HepG2 (cell line): ENCODE measurements around the gene CLIP2. TPM values are rescaled to one million over a fixed set of nuclear protein-coding genes. Genes with fewer than 3 reads are reported as not detected.

Experiments used
- ATAC-seq: fragments of 200-7000 bp; cut with Tn5 transposase; 3 replicates; pipeline ENCODE4 v1.9.1; 2020; ENCODE audit warnings: mild to moderate bottlenecking, moderate library complexity
- BruUV-seq: library from RNA; stranded (reverse); fragments of 400-500 nt; replicated peaks from 2 replicates; lab custom pipeline; 2021; lab: Mats Ljungman, UMichigan
- CTCF ChIA-PET: fragments of 300-600 bp; formaldehyde crosslinking; extraction: SDS; loops from one replicate; lab custom pipeline; 2021; ENCODE audit warnings: low total read pairs, inconsistent platforms, low intra/inter-chr PET ratio; lab: Yijun Ruan, JAX
- POLR2A ChIA-PET: fragments of 350-600 bp; sonication (Branson Sonifier 250); formaldehyde crosslinking; loops from one replicate; lab custom pipeline; 2020; ENCODE audit warnings: antibody characterized with exemption, inconsistent platforms; lab: Yijun Ruan, JAX
- DNase-seq: peaks from one replicate; pipeline ENCODE4 v3.0.0-alpha.2; 2015; ENCODE audit warnings: low spot score
- FAIRE-seq: peaks from 3 replicates; lab custom pipeline; 2011; peaks lifted over from hg19 to GRCh38; lab: Jason Lieb, UNC
- H2AFZ ChIP-seq: one replicate; pipeline ENCODE4 v1.6.1; 2011; ENCODE audit warnings: low read length, inconsistent platforms
- H3K27ac ChIP-seq: fragments of 300-600 bp; 3 replicates; pipeline ENCODE4 v1.8.0; 2011; ENCODE audit warnings: mixed run types, mild to moderate bottlenecking, mixed read lengths, low read length, inconsistent platforms; ENCODE audit not compliant: insufficient read depth; ENCODE audit errors: extremely low read length
- H3K27me3 ChIP-seq, 2 experiments: fragments of 200-600 bp in 1 of 2; 2 replicates in 1 of 2; 3 replicates in 1 of 2; pipeline versions ENCODE4 v1.6.0 to v1.8.0; 2011; ENCODE audit warnings: low read length in 2 of 2, mild to moderate bottlenecking in 2 of 2, moderate library complexity in 2 of 2, inconsistent platforms in 1 of 2; ENCODE audit not compliant: insufficient read depth in 2 of 2, control insufficient read depth in 1 of 2
- H3K36me3 ChIP-seq, 2 experiments: fragments of 200-600 bp in 1 of 2; replicated peaks in 1 of 2; 2 replicates in 1 of 2; 3 replicates in 1 of 2; pipeline versions ENCODE4 v1.5.1 to v1.8.0; 2011; ENCODE audit warnings: low read length in 2 of 2, inconsistent platforms in 1 of 2; ENCODE audit not compliant: insufficient read depth in 2 of 2, control insufficient read depth in 1 of 2
- H3K4me1 ChIP-seq: 2 replicates; pipeline ENCODE4 v1.5.1; 2012; ENCODE audit warnings: low read length, inconsistent platforms; ENCODE audit not compliant: insufficient read depth
- H3K4me2 ChIP-seq: 2 replicates; pipeline ENCODE4 v1.6.0; 2011; ENCODE audit warnings: low read depth, low read length, inconsistent platforms
- H3K4me3 ChIP-seq, 3 experiments: fragments of 200-600 bp in 1 of 3; sonication (generic), shearing (Covaris generic) in 1 of 3; replicated peaks in 1 of 3; 2 replicates each; pipeline ENCODE4 v1.5.1; 2011 to 2016; ENCODE audit warnings: low read length in 3 of 3, inconsistent platforms in 2 of 3, low read depth in 2 of 3, mild to moderate bottlenecking in 2 of 3, control low read depth in 1 of 3, mixed read lengths in 1 of 3; ENCODE audit not compliant: insufficient read depth in 1 of 3
- H3K79me2 ChIP-seq: one replicate; pipeline ENCODE4 v1.6.1; 2011; ENCODE audit warnings: low read length, inconsistent platforms; ENCODE audit not compliant: insufficient read depth
- H3K9ac ChIP-seq: 2 replicates; pipeline ENCODE4 v1.6.0; 2011; ENCODE audit warnings: mild to moderate bottlenecking, low read depth, low read length, inconsistent platforms; ENCODE audit not compliant: insufficient read depth
- H3K9me3 ChIP-seq: 2 replicates; pipeline ENCODE4 v1.5.1; 2012; ENCODE audit warnings: mild to moderate bottlenecking, low read length
- H4K20me1 ChIP-seq: 2 replicates; pipeline ENCODE4 v1.6.0; 2011; ENCODE audit warnings: inconsistent platforms, mild to moderate bottlenecking, low read length, moderate library complexity; ENCODE audit not compliant: insufficient read depth
- BHLHE40 ChIP-seq: IDR thresholded peaks from 2 replicates; pipeline ENCODE4 v1.6.1; 2011; ENCODE audit warnings: low read length, improper control_type of control experiment
- FOXC1 ChIP-seq: sonication (generic); formaldehyde crosslinking; IDR thresholded peaks from 2 replicates; pipeline ENCODE4 v1.8.0; 2022; ENCODE audit warnings: mild to moderate bottlenecking, missing genetic modification reagents, borderline replicate concordance
- FOXP4 ChIP-seq: sonication (generic); formaldehyde crosslinking; IDR thresholded peaks from 2 replicates; pipeline ENCODE4 v1.4.0; 2020; ENCODE audit warnings: missing genetic modification reagents
- HNF4A ChIP-seq: sonication (generic); formaldehyde crosslinking; IDR thresholded peaks from 2 replicates; pipeline ENCODE4 v1.4.0; 2020; ENCODE audit warnings: missing genetic modification reagents
- MEF2D ChIP-seq: sonication (generic); formaldehyde crosslinking; IDR thresholded peaks from 2 replicates; pipeline ENCODE4 v1.5.1; 2020; ENCODE audit warnings: mild to moderate bottlenecking, missing genetic modification reagents
- RAD21 ChIP-seq: fragments of 450-650 bp; formaldehyde crosslinking; IDR thresholded peaks from 2 replicates; pipeline ENCODE4 v1.5.0; 2020; ENCODE audit warnings: mild to moderate bottlenecking
- SKI ChIP-seq: fragments of 450-650 bp; IDR thresholded peaks from one replicate; pipeline ENCODE4 v1.6.1; 2018; ENCODE audit warnings: mild to moderate bottlenecking; ENCODE audit not compliant: partially characterized antibody
- ZBTB25 ChIP-seq: IDR thresholded peaks from 2 replicates; pipeline ENCODE4 v1.6.1; 2018; ENCODE audit warnings: missing genetic modification reagents
- ZBTB46 ChIP-seq: sonication (generic); formaldehyde crosslinking; IDR thresholded peaks from 2 replicates; pipeline ENCODE4 v1.4.0; 2020; ENCODE audit warnings: mild to moderate bottlenecking, missing genetic modification reagents, borderline replicate concordance
- ZFAT ChIP-seq: sonication (generic); formaldehyde crosslinking; conservative IDR thresholded peaks from 2 replicates; pipeline ENCODE4 v1.8.1; 2023; ENCODE audit warnings: missing genetic modification reagents, inconsistent platforms
- ZNF230 ChIP-seq: sonication (generic); formaldehyde crosslinking; IDR thresholded peaks from 2 replicates; pipeline ENCODE4 v1.4.0; 2020; ENCODE audit warnings: mild to moderate bottlenecking, missing genetic modification reagents
- ZNF335 ChIP-seq: sonication (generic); formaldehyde crosslinking; IDR thresholded peaks from 2 replicates; pipeline ENCODE4 v1.4.0; 2020; ENCODE audit warnings: missing genetic modification reagents
- ZNF343 ChIP-seq: sonication (generic); formaldehyde crosslinking; IDR thresholded peaks from 2 replicates; pipeline ENCODE4 v1.4.0; 2020; ENCODE audit warnings: mild to moderate bottlenecking, missing genetic modification reagents
- ZNF737 ChIP-seq: sonication (generic); formaldehyde crosslinking; IDR thresholded peaks from 2 replicates; pipeline ENCODE4 v1.5.0; 2020; ENCODE audit warnings: missing genetic modification reagents, mild to moderate bottlenecking, borderline replicate concordance
- ZNF740 ChIP-seq: sonication (generic); formaldehyde crosslinking; IDR thresholded peaks from 2 replicates; pipeline ENCODE4 v1.4.0; 2020; ENCODE audit warnings: missing genetic modification reagents
- ZSCAN12 ChIP-seq: sonication (generic); formaldehyde crosslinking; IDR thresholded peaks from 2 replicates; pipeline ENCODE4 v1.9.0; 2021; ENCODE audit warnings: mild to moderate bottlenecking, missing genetic modification reagents
- ZSCAN21 ChIP-seq: sonication (generic); formaldehyde crosslinking; IDR thresholded peaks from 2 replicates; pipeline ENCODE4 v1.8.0; 2022; ENCODE audit warnings: mild to moderate bottlenecking, missing genetic modification reagents, moderate library complexity, borderline replicate concordance
- WGBS: methylation state at CpG from one replicate; pipeline ENCODE4 v1.1.6; 2017; ENCODE audit warnings: low lambda C conversion rate; 5-methylcytosine and 5-hydroxymethylcytosine counted together
- in situ Hi-C: cut with HindIII; loops from 2 replicates; pipeline ENCODE4 v1.10.0; 2017; ENCODE audit warnings: low pct_unique_long_range_greater_than_20kb; ENCODE audit not compliant: extremely low pct_ligation_motif_present
- intact Hi-C: fragments of 100-400 bp; cut with micrococcal nuclease; formaldehyde crosslinking; loops from one replicate; pipeline ENCODE4 v1.10.0; 2022; ENCODE audit not compliant: unreplicated experiment
- polyA plus RNA-seq, 8 experiments: library from polyadenylated mRNA; depleted of rRNA in 3 of 8; stranded (reverse) in 7 of 8; unstranded in 1 of 8; fragments of >200 nt; fragmentation: Illumina TruSeq in 4 of 8; extraction: Trizol in 4 of 8; gene quantifications; 2 replicates each; pipeline versions ENCODE4 v1.2.1 to v1.2.3, GENCODE V29; 2011 to 2016; ENCODE audit warnings: low read depth in 4 of 8, missing spikeins in 1 of 8, mixed read lengths in 1 of 8; ENCODE audit not compliant: insufficient read depth in 1 of 8
- total RNA-seq, 5 experiments: library from RNA; depleted of rRNA; stranded (reverse); fragments of >200 nt; fragmentation: Illumina TruSeq; extraction: Trizol; gene quantifications; 2 replicates each; pipeline ENCODE4 v1.2.3, GENCODE V29; 2016; ENCODE audit warnings: low read depth in 1 of 5
- TF ChIP-seq, protein P1 (sequence below): sonication (generic); formaldehyde crosslinking; IDR thresholded peaks from 2 replicates; pipeline ENCODE4 v1.9.0; 2021; ENCODE audit warnings: missing genetic modification reagents, borderline replicate concordance

The CLIP2 gene
- total and polyA plus RNA-seq, 2 of the 13 experiments (the other 11 are each of a cell fraction or from before 2014, with no cell fraction given) = 6.5 to 17.4 TPM

DNA sequence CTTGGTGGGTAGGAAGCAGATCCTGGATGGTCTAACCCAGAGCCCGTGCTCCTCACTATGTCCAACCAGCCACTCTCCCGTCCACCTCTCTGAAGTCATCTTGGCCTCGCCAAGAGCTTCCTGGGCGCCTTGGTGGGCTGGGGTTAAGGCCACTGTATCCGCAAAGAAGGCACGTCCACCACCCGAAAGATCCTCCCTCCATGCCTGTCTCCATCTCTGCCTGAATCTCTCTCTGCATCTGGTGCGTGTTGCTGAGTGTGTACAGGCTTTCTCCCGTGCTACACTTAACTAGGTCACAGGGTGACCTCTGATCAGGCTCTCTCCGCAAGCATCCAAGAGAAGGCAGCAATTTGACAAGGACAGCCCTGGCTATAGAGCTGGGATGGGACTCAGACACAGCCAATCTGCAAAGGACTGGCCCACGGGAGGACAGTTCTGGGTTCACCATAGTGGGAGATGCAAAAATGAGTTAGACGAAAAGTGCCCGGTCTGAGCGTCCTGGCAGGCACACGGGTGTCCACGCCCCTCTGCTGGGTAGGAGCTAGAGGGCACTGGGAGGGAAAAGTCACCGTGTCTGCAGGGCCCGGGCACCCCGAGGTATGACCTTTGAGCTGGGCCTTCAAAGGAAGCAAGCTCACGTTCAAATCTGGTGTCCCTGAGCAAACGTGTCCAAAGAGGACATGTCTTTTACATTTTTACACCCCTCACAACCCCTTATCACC, 25.6 kb upstream of the CLIP2 start:
- intact Hi-C loops = loop anchor here (10.0 kb wide), 1 partner anchor 59 kb away; no protein-coding TSS in a partner anchor
- Histone ChIP-seq H3K9me3 (no peaks in the 10 kb centered on the region), H3K27me3 (no peaks in the 10 kb centered on the region), H3K4me3 (peak overlapping the region; percentile 16 to 65 (median 49)), H3K36me3 (no peaks in the 10 kb centered on the region), H3K79me2 (no peaks in the 10 kb centered on the region), H4K20me1 (no peaks in the 10 kb centered on the region), H3K9ac (no peak overlapping the region; the same call in none of the 2 replicates), H2AFZ (no peak overlapping the region), H3K4me1 (peaks cover 80% of the 10 kb centered on the region), H3K4me2 (peak overlapping the region; percentile 94), H3K27ac (peak overlapping the region; percentile 45)
- BruUV-seq = no TSS peak
- peak; percentile 23 for FAIRE-seq
- in situ Hi-C loops = no loop called here
- peak; percentile 85 for ATAC-seq
- CTCF ChIA-PET = no interaction called here
- peak; percentile 45 for DNase-seq
- POLR2A ChIA-PET = interaction anchor here (0.9 to 2.9 kb wide), 8 partner anchors 9 to 43 kb away, joined by 3 to 18 read pairs (median 7); partner anchors contain the start of gene CLIP2
- 7% methylated on average over 19 of the region's 21 CpGs for WGBS
- TF ChIP-seq ZBTB46 (CRISPR knock-in tag) (no peak), HNF4A (CRISPR knock-in tag) (peak; percentile 84), ZNF335 (CRISPR knock-in tag) (peak; percentile 54; the same call in 1 of the 2 replicates), ZNF230 (CRISPR knock-in tag) (no peak), ZSCAN12 (no peak), MEF2D (no peak), FOXC1 (0 out of 2 replicates have a peak, but pooled peaks have one; percentile 26), ZNF737 (CRISPR knock-in tag) (no peak), BHLHE40 (peak; percentile 76), FOXP4 (CRISPR knock-in tag) (0 out of 2 replicates have a peak, but pooled peaks have one; percentile 20), RAD21 (no peak), ZNF343 (CRISPR knock-in tag) (no peak), SKI (no peak), ZBTB25 (CRISPR knock-in tag) (no peak), ZSCAN21 (CRISPR knock-in tag) (no peak), ZNF740 (no peak), ZFAT (no peak)
- TF ChIP-seq, protein P1, sequence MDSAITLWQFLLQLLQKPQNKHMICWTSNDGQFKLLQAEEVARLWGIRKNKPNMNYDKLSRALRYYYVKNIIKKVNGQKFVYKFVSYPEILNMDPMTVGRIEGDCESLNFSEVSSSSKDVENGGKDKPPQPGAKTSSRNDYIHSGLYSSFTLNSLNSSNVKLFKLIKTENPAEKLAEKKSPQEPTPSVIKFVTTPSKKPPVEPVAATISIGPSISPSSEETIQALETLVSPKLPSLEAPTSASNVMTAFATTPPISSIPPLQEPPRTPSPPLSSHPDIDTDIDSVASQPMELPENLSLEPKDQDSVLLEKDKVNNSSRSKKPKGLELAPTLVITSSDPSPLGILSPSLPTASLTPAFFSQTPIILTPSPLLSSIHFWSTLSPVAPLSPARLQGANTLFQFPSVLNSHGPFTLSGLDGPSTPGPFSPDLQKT = no peak
